ENCODE results near the gene GAMT.

DNA sequence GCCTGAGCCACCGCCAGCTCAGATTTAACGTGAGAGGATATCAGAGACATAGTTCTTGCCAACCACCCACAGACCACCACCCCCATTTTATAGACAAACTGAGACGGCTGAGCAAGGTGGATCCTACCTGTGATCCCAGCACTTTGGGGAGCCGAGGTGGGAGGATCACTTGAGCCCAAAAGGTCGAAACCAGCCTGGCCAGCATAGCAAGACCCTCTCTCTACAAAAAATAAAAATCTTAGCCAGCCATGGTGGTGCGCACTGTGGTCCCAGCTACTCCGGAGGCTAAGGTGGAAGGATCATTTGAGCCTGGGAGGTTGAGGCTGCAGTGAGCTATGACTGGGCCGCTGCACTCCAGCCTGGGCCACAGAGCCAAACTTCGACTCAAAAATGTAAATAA lies 48.2 kb downstream of the GAMT start:
- no peak for TF ChIP-seq EZH2 (IDR thresholded peaks at IDR 0.05; ENCODE audit: low read length, missing control alignments)
- TF ChIP-seq, protein P1, sequence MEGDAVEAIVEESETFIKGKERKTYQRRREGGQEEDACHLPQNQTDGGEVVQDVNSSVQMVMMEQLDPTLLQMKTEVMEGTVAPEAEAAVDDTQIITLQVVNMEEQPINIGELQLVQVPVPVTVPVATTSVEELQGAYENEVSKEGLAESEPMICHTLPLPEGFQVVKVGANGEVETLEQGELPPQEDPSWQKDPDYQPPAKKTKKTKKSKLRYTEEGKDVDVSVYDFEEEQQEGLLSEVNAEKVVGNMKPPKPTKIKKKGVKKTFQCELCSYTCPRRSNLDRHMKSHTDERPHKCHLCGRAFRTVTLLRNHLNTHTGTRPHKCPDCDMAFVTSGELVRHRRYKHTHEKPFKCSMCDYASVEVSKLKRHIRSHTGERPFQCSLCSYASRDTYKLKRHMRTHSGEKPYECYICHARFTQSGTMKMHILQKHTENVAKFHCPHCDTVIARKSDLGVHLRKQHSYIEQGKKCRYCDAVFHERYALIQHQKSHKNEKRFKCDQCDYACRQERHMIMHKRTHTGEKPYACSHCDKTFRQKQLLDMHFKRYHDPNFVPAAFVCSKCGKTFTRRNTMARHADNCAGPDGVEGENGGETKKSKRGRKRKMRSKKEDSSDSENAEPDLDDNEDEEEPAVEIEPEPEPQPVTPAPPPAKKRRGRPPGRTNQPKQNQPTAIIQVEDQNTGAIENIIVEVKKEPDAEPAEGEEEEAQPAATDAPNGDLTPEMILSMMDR (conservative IDR thresholded peaks at IDR 0.05 in 1 of 2, IDR thresholded peaks at IDR 0.05 in 1 of 2; ENCODE audit: low read depth in 1 of 2, low read length in 2 of 2), result no peak
